ENCODE results near the gene ATP5F1D. TPM values are rescaled to one million over a fixed set of nuclear protein-coding genes. Genes with fewer than 3 reads are reported as not detected.

ATP5F1D gene
- total and polyA plus RNA-seq, 2 of the 13 experiments (the other 11 are each of a cell fraction or from before 2014, with no cell fraction given): 39.4 to 78.7 TPM

GRCh38 chr19:1243768-1244692, 2.5 kb downstream of the ATP5F1D start:
- in situ Hi-C loops (cut with HindIII; ENCODE audit: extremely low pct_ligation_motif_present, low pct_unique_long_range_greater_than_20kb) (loop anchor here (5.0 kb wide), 1 partner anchor 33 kb away; the partner anchor contains the start of gene FAM174C), intact Hi-C loops (cut with micrococcal nuclease; ENCODE audit: unreplicated experiment) (loop anchor here (1.0 kb wide), 1 partner anchor 25 kb away; the partner anchor contains the start of gene CIRBP)
- DNase-seq (ENCODE audit: low spot score) (peak; percentile 81), ATAC-seq (peak; percentile 44), FAIRE-seq (no peak)
- Histone ChIP-seq H3K4me1 (ENCODE audit: insufficient read depth, low read length) (peaks cover 74% of the 10 kb centered on the region), H3K4me2 (ENCODE audit: low read depth, low read length) (peak overlapping the region; percentile 81), H3K27me3 (ENCODE audit: control insufficient read depth in 1 of 2, insufficient read depth in 2 of 2, low read length in 2 of 2) (no peaks in the 10 kb centered on the region), H3K79me2 (ENCODE audit: insufficient read depth, low read length) (peaks cover 22% of the 10 kb centered on the region), H3K36me3 (replicated peaks in 1 of 2; ENCODE audit: control insufficient read depth in 1 of 2, insufficient read depth in 2 of 2, low read length in 2 of 2) (no peaks in the 10 kb centered on the region), H3K9ac (ENCODE audit: insufficient read depth, low read depth, low read length) (peak overlapping the region; percentile 73), H3K27ac (ENCODE audit: extremely low read length, insufficient read depth, low read length) (peak overlapping the region; percentile 96), H3K4me3 (replicated peaks in 1 of 3; ENCODE audit: insufficient read depth in 1 of 3, low read depth in 2 of 3, low read length in 3 of 3) (peak overlapping the region; percentile 52 to 90 (median 80)), H4K20me1 (ENCODE audit: insufficient read depth, low read length) (no peaks in the 10 kb centered on the region), H2AFZ (ENCODE audit: low read length) (no peak overlapping the region), H3K9me3 (ENCODE audit: low read length) (no peaks in the 10 kb centered on the region)
- no TSS peak for BruUV-seq (replicated peaks)
- 44% methylated on average over 6 of the region's 33 CpGs for WGBS (ENCODE audit: low lambda C conversion rate)
- ChIA-PET CTCF (ENCODE audit: low intra/inter-chr PET ratio, low total read pairs) (interaction anchor here (1.4 to 3.3 kb wide), 2 partner anchors 23 to 35 kb away, joined by 6 to 60 read pairs; no protein-coding TSS in a partner anchor), POLR2A (interaction anchor here (0.7 to 10.1 kb wide), 16 partner anchors 9 to 146 kb away, joined by 3 to 469 read pairs (median 5); partner anchors contain the start of genes CIRBP, FAM174C and GPX4)
- TF ChIP-seq PRPF4 (IDR thresholded peaks at IDR 0.05; ENCODE audit: low read depth, low read length, poor library complexity, severe bottlenecking) (peak; percentile 79), HNRNPL (IDR thresholded peaks at IDR 0.05; ENCODE audit: low read depth, low read length) (peak; percentile 75), ARID3A (IDR thresholded peaks at IDR 0.05; ENCODE audit: low read depth, low read length) (no peak), ZNF839 (CRISPR knock-in tag; IDR thresholded peaks at IDR 0.05; ENCODE audit: borderline replicate concordance) (0 out of 2 replicates have a peak, but pooled peaks have one; percentile 11), ZNF777 (CRISPR knock-in tag; IDR thresholded peaks at IDR 0.05) (peak; percentile 24; the same call in 1 of the 2 replicates), ZNF34 (CRISPR knock-in tag; IDR thresholded peaks at IDR 0.05; ENCODE audit: borderline replicate concordance) (0 out of 2 replicates have a peak, but pooled peaks have one; percentile 48), PAWR (CRISPR knock-in tag; IDR thresholded peaks at IDR 0.05; ENCODE audit: borderline replicate concordance) (peak; percentile 77; the same call in 1 of the 2 replicates), ZNF335 (CRISPR knock-in tag; IDR thresholded peaks at IDR 0.05) (peak; percentile 9; the same call in 1 of the 2 replicates), ZNF800 (CRISPR knock-in tag; IDR thresholded peaks at IDR 0.05) (no peak), ZNF691 (CRISPR knock-in tag; IDR thresholded peaks at IDR 0.05; ENCODE audit: borderline replicate concordance, low read depth) (peak; percentile 28; the same call in 1 of the 2 replicates), JUND (CRISPR knock-in tag; IDR thresholded peaks at IDR 0.05) (peak; percentile 7; the same call in 1 of the 2 replicates), ZNF775 (CRISPR knock-in tag; IDR thresholded peaks at IDR 0.05; ENCODE audit: borderline replicate concordance) (0 out of 2 replicates have a peak, but pooled peaks have one; percentile 26), CEBPG (CRISPR knock-in tag; IDR thresholded peaks at IDR 0.05) (0 out of 2 replicates have a peak, but pooled peaks have one; percentile 38), ZNF263 (CRISPR knock-in tag; IDR thresholded peaks at IDR 0.05) (0 out of 2 replicates have a peak, but pooled peaks have one; percentile 38), HBP1 (CRISPR knock-in tag; IDR thresholded peaks at IDR 0.05; ENCODE audit: low read depth) (peak; percentile 44; the same call in 1 of the 2 replicates), PAX8 (CRISPR knock-in tag; IDR thresholded peaks at IDR 0.05; ENCODE audit: borderline replicate concordance) (peak; percentile 91; the same call in 1 of the 2 replicates)

All from HepG2 (cell line).